HepG2 (cell line): ENCODE measurements around the gene TMEM260. TPM values are rescaled to one million over a fixed set of nuclear protein-coding genes. Genes with fewer than 3 reads are reported as not detected.

Experiments
- FOXM1 ChIP-seq: sonication (generic); formaldehyde crosslinking; IDR thresholded peaks from 2 replicates; pipeline ENCODE4 v1.5.0; 2020; ENCODE audit warnings: missing genetic modification reagents
- HDAC6 ChIP-seq: fragments of 200-600 bp; sonication (generic); IDR thresholded peaks from 2 replicates; pipeline ENCODE4 v1.7.0; 2017; ENCODE audit warnings: mild to moderate bottlenecking, antibody characterized with exemption, low read length, low read depth
- HNRNPLL ChIP-seq: fragments of 200-400 bp; formaldehyde crosslinking; IDR thresholded peaks from 2 replicates; pipeline ENCODE4 v1.6.1; 2017; ENCODE audit warnings: mild to moderate bottlenecking, low read depth, low read length; ENCODE audit not compliant: poor library complexity, severe bottlenecking
- JARID2 ChIP-seq: sonication (generic); formaldehyde crosslinking; IDR thresholded peaks from 2 replicates; pipeline ENCODE4 v1.8.1; 2023; ENCODE audit warnings: missing genetic modification reagents, inconsistent platforms; ENCODE audit not compliant: insufficient replicate concordance
- KMT2A ChIP-seq: sonication (generic); formaldehyde crosslinking; IDR thresholded peaks from 2 replicates; pipeline ENCODE4 v1.4.0; 2020; ENCODE audit warnings: missing genetic modification reagents
- LCORL ChIP-seq, 2 experiments: fragments of 450-650 bp in 1 of 2; sonication (generic) in 1 of 2; formaldehyde crosslinking in 1 of 2; IDR thresholded peaks; 2 replicates each; pipeline versions ENCODE4 v1.5.0 to v1.6.1; 2017 to 2020; ENCODE audit warnings: antibody characterized with exemption in 1 of 2, missing genetic modification reagents in 1 of 2
- MEF2D ChIP-seq: sonication (generic); formaldehyde crosslinking; IDR thresholded peaks from 2 replicates; pipeline ENCODE4 v1.5.1; 2020; ENCODE audit warnings: mild to moderate bottlenecking, missing genetic modification reagents
- NCOA2 ChIP-seq: sonication (generic); formaldehyde crosslinking; IDR thresholded peaks from 2 replicates; pipeline ENCODE4 v1.8.0; 2022; ENCODE audit warnings: inconsistent platforms
- NFIB ChIP-seq: sonication (generic); formaldehyde crosslinking; IDR thresholded peaks from 2 replicates; pipeline ENCODE4 v1.9.0; 2021; ENCODE audit warnings: missing genetic modification reagents, mild to moderate bottlenecking, borderline replicate concordance
- SKI ChIP-seq: fragments of 450-650 bp; IDR thresholded peaks from one replicate; pipeline ENCODE4 v1.6.1; 2018; ENCODE audit warnings: mild to moderate bottlenecking; ENCODE audit not compliant: partially characterized antibody
- STAG1 ChIP-seq: sonication (generic); formaldehyde crosslinking; IDR thresholded peaks from 2 replicates; pipeline ENCODE4 v1.4.0; 2020; ENCODE audit warnings: missing genetic modification reagents
- TOE1 ChIP-seq: sonication (generic); formaldehyde crosslinking; IDR thresholded peaks from 2 replicates; pipeline ENCODE4 v1.4.0; 2020; ENCODE audit warnings: mild to moderate bottlenecking, missing genetic modification reagents
- ZNF839 ChIP-seq: sonication (generic); formaldehyde crosslinking; IDR thresholded peaks from 2 replicates; pipeline ENCODE4 v1.4.0; 2020; ENCODE audit warnings: missing genetic modification reagents, mild to moderate bottlenecking, borderline replicate concordance
- ZNF883 ChIP-seq: sonication (generic); formaldehyde crosslinking; IDR thresholded peaks from 2 replicates; pipeline ENCODE4 v1.5.1; 2020; ENCODE audit warnings: mild to moderate bottlenecking, missing genetic modification reagents; ENCODE audit errors: not compliant biosample characterization
- ZSCAN12 ChIP-seq: sonication (generic); formaldehyde crosslinking; IDR thresholded peaks from 2 replicates; pipeline ENCODE4 v1.9.0; 2021; ENCODE audit warnings: mild to moderate bottlenecking, missing genetic modification reagents
- polyA plus RNA-seq, 8 experiments: library from polyadenylated mRNA; depleted of rRNA in 3 of 8; stranded (reverse) in 7 of 8; unstranded in 1 of 8; fragments of >200 nt; fragmentation: Illumina TruSeq in 4 of 8; extraction: Trizol in 4 of 8; gene quantifications; 2 replicates each; pipeline versions ENCODE4 v1.2.1 to v1.2.3, GENCODE V29; 2011 to 2016; ENCODE audit warnings: low read depth in 4 of 8, missing spikeins in 1 of 8, mixed read lengths in 1 of 8; ENCODE audit not compliant: insufficient read depth in 1 of 8
- total RNA-seq, 5 experiments: library from RNA; depleted of rRNA; stranded (reverse); fragments of >200 nt; fragmentation: Illumina TruSeq; extraction: Trizol; gene quantifications; 2 replicates each; pipeline ENCODE4 v1.2.3, GENCODE V29; 2016; ENCODE audit warnings: low read depth in 1 of 5
- TF ChIP-seq, protein P1 (sequence below): sonication (generic); formaldehyde crosslinking; IDR thresholded peaks from 2 replicates; pipeline ENCODE4 v1.5.0; 2020; ENCODE audit warnings: mild to moderate bottlenecking, missing genetic modification reagents, moderate library complexity
- TF ChIP-seq, protein P2 (sequence below), 2 experiments: fragments of 450-650 bp in 1 of 2; sonication (generic) in 1 of 2; formaldehyde crosslinking in 1 of 2; IDR thresholded peaks; 2 replicates each; pipeline versions ENCODE4 v1.6.1 to v1.8.0; 2016 to 2022; ENCODE audit warnings: antibody characterized with exemption in 1 of 2, mild to moderate bottlenecking in 1 of 2, missing genetic modification reagents in 1 of 2
- TF ChIP-seq, protein P3 (sequence below): sonication (generic); formaldehyde crosslinking; conservative IDR thresholded peaks from 2 replicates; pipeline ENCODE4 v1.4.0; 2020; ENCODE audit warnings: missing genetic modification reagents

Gene TMEM260
- total and polyA plus RNA-seq, 2 of the 13 experiments (the other 11 are each of a cell fraction or from before 2014, with no cell fraction given) = 7.7 to 9.3 TPM

DNA sequence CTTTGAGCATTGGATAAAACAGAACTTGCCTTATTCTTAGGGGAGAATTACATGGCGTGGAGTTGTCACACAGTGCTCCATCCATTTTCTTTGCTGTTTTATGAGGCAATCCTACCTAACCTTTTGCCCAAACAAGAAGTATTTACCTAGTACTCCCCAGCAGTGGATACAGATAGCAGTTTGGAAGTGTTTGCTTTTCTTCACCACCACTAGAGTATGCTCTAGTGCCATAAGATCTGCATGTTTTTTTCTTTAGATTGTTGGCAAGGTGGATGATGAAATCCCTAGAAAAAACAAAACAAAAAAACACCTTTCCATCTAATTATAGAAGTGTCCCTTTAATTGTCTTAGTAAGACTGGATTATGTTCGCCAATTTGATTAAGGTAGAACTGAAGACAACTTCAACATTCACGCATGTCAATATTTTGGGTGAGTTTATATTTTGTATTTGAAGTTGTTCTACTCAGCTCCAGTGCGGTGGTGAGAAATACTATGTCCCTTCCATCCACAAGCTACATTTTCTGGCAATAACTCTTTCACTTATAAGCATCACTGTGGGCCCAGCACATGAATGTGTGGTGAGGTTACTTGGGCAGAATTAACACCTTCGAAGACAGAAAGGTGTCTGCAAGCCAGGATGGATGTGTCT, 23.6 kb upstream of the TMEM260 start (continued):
- TF ChIP-seq NFIB (no peak), ZNF883 (CRISPR knock-in tag) (no peak), ZNF839 (CRISPR knock-in tag) (no peak), TOE1 (CRISPR knock-in tag) (no peak), LCORL (IDR thresholded peaks at IDR 0.05) (no peak), LCORL (CRISPR knock-in tag; IDR thresholded peaks at IDR 0.05) (no peak), JARID2 (CRISPR knock-in tag) (no peak), KMT2A (CRISPR knock-in tag) (no peak), HDAC6 (no peak), HNRNPLL (no peak), NCOA2 (no peak), ZSCAN12 (CRISPR knock-in tag) (no peak), MEF2D (CRISPR knock-in tag) (no peak), SKI (no peak), FOXM1 (CRISPR knock-in tag) (no peak), STAG1 (CRISPR knock-in tag) (peak; percentile 85)
- TF ChIP-seq, protein P1, sequence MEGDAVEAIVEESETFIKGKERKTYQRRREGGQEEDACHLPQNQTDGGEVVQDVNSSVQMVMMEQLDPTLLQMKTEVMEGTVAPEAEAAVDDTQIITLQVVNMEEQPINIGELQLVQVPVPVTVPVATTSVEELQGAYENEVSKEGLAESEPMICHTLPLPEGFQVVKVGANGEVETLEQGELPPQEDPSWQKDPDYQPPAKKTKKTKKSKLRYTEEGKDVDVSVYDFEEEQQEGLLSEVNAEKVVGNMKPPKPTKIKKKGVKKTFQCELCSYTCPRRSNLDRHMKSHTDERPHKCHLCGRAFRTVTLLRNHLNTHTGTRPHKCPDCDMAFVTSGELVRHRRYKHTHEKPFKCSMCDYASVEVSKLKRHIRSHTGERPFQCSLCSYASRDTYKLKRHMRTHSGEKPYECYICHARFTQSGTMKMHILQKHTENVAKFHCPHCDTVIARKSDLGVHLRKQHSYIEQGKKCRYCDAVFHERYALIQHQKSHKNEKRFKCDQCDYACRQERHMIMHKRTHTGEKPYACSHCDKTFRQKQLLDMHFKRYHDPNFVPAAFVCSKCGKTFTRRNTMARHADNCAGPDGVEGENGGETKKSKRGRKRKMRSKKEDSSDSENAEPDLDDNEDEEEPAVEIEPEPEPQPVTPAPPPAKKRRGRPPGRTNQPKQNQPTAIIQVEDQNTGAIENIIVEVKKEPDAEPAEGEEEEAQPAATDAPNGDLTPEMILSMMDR (CRISPR knock-in tag) = peak; percentile 83
- TF ChIP-seq, protein P2, sequence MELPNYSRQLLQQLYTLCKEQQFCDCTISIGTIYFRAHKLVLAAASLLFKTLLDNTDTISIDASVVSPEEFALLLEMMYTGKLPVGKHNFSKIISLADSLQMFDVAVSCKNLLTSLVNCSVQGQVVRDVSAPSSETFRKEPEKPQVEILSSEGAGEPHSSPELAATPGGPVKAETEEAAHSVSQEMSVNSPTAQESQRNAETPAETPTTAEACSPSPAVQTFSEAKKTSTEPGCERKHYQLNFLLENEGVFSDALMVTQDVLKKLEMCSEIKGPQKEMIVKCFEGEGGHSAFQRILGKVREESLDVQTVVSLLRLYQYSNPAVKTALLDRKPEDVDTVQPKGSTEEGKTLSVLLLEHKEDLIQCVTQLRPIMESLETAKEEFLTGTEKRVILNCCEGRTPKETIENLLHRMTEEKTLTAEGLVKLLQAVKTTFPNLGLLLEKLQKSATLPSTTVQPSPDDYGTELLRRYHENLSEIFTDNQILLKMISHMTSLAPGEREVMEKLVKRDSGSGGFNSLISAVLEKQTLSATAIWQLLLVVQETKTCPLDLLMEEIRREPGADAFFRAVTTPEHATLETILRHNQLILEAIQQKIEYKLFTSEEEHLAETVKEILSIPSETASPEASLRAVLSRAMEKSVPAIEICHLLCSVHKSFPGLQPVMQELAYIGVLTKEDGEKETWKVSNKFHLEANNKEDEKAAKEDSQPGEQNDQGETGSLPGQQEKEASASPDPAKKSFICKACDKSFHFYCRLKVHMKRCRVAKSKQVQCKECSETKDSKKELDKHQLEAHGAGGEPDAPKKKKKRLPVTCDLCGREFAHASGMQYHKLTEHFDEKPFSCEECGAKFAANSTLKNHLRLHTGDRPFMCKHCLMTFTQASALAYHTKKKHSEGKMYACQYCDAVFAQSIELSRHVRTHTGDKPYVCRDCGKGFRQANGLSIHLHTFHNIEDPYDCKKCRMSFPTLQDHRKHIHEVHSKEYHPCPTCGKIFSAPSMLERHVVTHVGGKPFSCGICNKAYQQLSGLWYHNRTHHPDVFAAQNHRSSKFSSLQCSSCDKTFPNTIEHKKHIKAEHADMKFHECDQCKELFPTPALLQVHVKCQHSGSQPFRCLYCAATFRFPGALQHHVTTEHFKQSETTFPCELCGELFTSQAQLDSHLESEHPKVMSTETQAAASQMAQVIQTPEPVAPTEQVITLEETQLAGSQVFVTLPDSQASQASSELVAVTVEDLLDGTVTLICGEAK (IDR thresholded peaks at IDR 0.05) = no peak
- TF ChIP-seq, protein P2 (CRISPR knock-in tag; IDR thresholded peaks at IDR 0.05) = no peak
- TF ChIP-seq, protein P3, sequence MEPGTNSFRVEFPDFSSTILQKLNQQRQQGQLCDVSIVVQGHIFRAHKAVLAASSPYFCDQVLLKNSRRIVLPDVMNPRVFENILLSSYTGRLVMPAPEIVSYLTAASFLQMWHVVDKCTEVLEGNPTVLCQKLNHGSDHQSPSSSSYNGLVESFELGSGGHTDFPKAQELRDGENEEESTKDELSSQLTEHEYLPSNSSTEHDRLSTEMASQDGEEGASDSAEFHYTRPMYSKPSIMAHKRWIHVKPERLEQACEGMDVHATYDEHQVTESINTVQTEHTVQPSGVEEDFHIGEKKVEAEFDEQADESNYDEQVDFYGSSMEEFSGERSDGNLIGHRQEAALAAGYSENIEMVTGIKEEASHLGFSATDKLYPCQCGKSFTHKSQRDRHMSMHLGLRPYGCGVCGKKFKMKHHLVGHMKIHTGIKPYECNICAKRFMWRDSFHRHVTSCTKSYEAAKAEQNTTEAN (CRISPR knock-in tag) = no peak
